MM.1S (cell line): ENCODE measurements around the gene PCDHGB5.
"Not testable (repeated sequence)": the region's sequence is repeated elsewhere in the genome, so short reads cannot be mapped to it uniquely, and the experiment has no call there.

ENCODE experiments used
- CTCF ChIP-seq: fragments of 300-600 bp; sonication (generic); IDR thresholded peaks from 2 replicates; pipeline ENCODE4 v1.5.1; 2016; ENCODE audit warnings: antibody characterized with exemption, low read length, mixed read lengths
- EZH2 ChIP-seq: fragments of 300-600 bp; sonication (generic); optimal IDR thresholded peaks from 2 replicates; pipeline ENCODE3; 2017; ENCODE audit warnings: low read depth, mild to moderate bottlenecking, antibody characterized with exemption, low read length, mixed read lengths
- EZH2phosphoT487 ChIP-seq: fragments of 300-600 bp; sonication (generic); IDR thresholded peaks from 2 replicates; pipeline ENCODE4 v1.6.1; 2018; ENCODE audit warnings: antibody characterized with exemption, low read length

GRCh38 chr5:141375444-141376155, 22.1 kb upstream of the PCDHGB5 start:
- not testable (repeated sequence) for TF ChIP-seq CTCF, EZH2, EZH2phosphoT487
